Body of pancreas (tissue), 4 donors: ENCODE data around the gene COBL.

ENCODE experiments used
- CTCF ChIP-seq, 7 experiments: fragments of 450-650 bp in 4 of 7; fragments of 200-600 bp in 3 of 7; sonication (generic) in 3 of 7; IDR thresholded peaks; one replicate each; pipeline ENCODE4 v1.5.1; 2016 to 2019; ENCODE audit warnings: antibody characterized with exemption in 7 of 7
- POLR2A ChIP-seq, 3 donors: fragments of 450-650 bp; IDR thresholded peaks; one replicate each; pipeline ENCODE4 v1.6.1; 2016; ENCODE audit warnings: antibody characterized with exemption in 3 of 3, mild to moderate bottlenecking in 2 of 3

GRCh38 chr7:51158742-51159445, 157.7 kb downstream of the COBL start:
- TF ChIP-seq CTCF (IDR thresholded peaks at IDR 0.05) (no peak), POLR2A (IDR thresholded peaks at IDR 0.05) (no peak)
